CD14-positive monocyte (primary cell): ENCODE results near the gene BATF3. TPM values are rescaled to one million over a fixed set of nuclear protein-coding genes. Genes with fewer than 3 reads are reported as not detected.

Experiments used
- DNase-seq, 3 donors: peaks; one replicate each; pipeline ENCODE4 v3.0.0-alpha.2; 2011 to 2022
- H2AFZ ChIP-seq: 2 replicates; pipeline ENCODE4 v1.6.0; 2012; ENCODE audit warnings: mild to moderate bottlenecking, low read depth, low read length, inconsistent platforms; ENCODE audit not compliant: insufficient read depth, poor library complexity, severe bottlenecking
- H3K27ac ChIP-seq, 2 donors: 1 replicate in 1 of 2; 2 replicates in 1 of 2; pipeline ENCODE4 v1.5.1; 2012 to 2013; ENCODE audit warnings: low read length in 2 of 2, control low read depth in 1 of 2, inconsistent platforms in 1 of 2, low read depth in 1 of 2, mild to moderate bottlenecking in 1 of 2
- H3K27me3 ChIP-seq, 2 donors: one replicate each; pipeline versions ENCODE4 v1.6.0 to v1.6.1; 2011 to 2013; ENCODE audit warnings: low read length in 2 of 2; ENCODE audit not compliant: control insufficient read depth in 2 of 2, insufficient read depth in 2 of 2
- H3K36me3 ChIP-seq, 2 donors: replicated peaks in 1 of 2; 1 replicate in 1 of 2; 2 replicates in 1 of 2; pipeline versions ENCODE4 v1.5.1 to v1.6.1; 2012 to 2013; ENCODE audit warnings: low read length in 2 of 2, control low read depth in 1 of 2, inconsistent platforms in 1 of 2, mild to moderate bottlenecking in 1 of 2; ENCODE audit not compliant: insufficient read depth in 2 of 2, control insufficient read depth in 1 of 2
- H3K4me1 ChIP-seq, 2 donors: 1 replicate in 1 of 2; 2 replicates in 1 of 2; pipeline versions ENCODE4 v1.5.1 to v1.6.1; 2012 to 2013; ENCODE audit warnings: low read length in 2 of 2, control low read depth in 1 of 2, inconsistent platforms in 1 of 2, mild to moderate bottlenecking in 1 of 2, moderate library complexity in 1 of 2; ENCODE audit not compliant: insufficient read depth in 2 of 2, control insufficient read depth in 1 of 2
- H3K4me2 ChIP-seq: replicated peaks from 2 replicates; pipeline ENCODE3; 2012; ENCODE audit warnings: low read length, moderate library complexity, mild to moderate bottlenecking; ENCODE audit not compliant: poor library complexity, severe bottlenecking; ENCODE audit errors: extremely low read depth
- H3K4me3 ChIP-seq, 3 experiments: fragments of 200-600 bp in 1 of 3; sonication (generic) in 1 of 3; replicated peaks in 1 of 3; 1 replicate in 2 of 3; 2 replicates in 1 of 3; pipeline ENCODE4 v1.5.1; 2011 to 2013; ENCODE audit warnings: low read length in 3 of 3, mild to moderate bottlenecking in 3 of 3, control low read depth in 2 of 3, low read depth in 2 of 3, inconsistent platforms in 1 of 3, moderate library complexity in 1 of 3
- H3K79me2 ChIP-seq: 2 replicates; pipeline ENCODE4 v1.6.0; 2012; ENCODE audit warnings: mild to moderate bottlenecking, control low read depth, inconsistent platforms, low read length, moderate library complexity; ENCODE audit not compliant: insufficient read depth
- H3K9ac ChIP-seq: 2 replicates; pipeline ENCODE4 v1.6.0; 2017; ENCODE audit warnings: low read length, mild to moderate bottlenecking; ENCODE audit not compliant: insufficient read depth, poor library complexity, severe bottlenecking
- H3K9me3 ChIP-seq, 2 donors: replicated peaks in 1 of 2; 1 replicate in 1 of 2; 2 replicates in 1 of 2; pipeline versions ENCODE4 v1.5.1 to v1.6.1; 2012 to 2013; ENCODE audit warnings: low read length in 2 of 2, control low read depth in 1 of 2; ENCODE audit not compliant: control insufficient read depth in 1 of 2, insufficient read depth in 1 of 2
- H4K20me1 ChIP-seq: 2 replicates; pipeline ENCODE4 v1.6.0; 2012; ENCODE audit warnings: mild to moderate bottlenecking, low read length, control low read depth, moderate library complexity; ENCODE audit not compliant: insufficient read depth
- H3K27ac Mint-ChIP-seq, 7 donors: one replicate each; pipeline ENCODE4 v1.8.0; 2020; ENCODE audit warnings: mild to moderate bottlenecking in 7 of 7, mixed read lengths in 7 of 7, moderate library complexity in 6 of 7, inconsistent platforms in 2 of 7
- H3K27me3 Mint-ChIP-seq, 3 donors: one replicate each; pipeline ENCODE4 v1.8.0; 2021 to 2022; ENCODE audit warnings: low read depth in 3 of 3, mild to moderate bottlenecking in 3 of 3, mixed read lengths in 3 of 3, moderate library complexity in 3 of 3, inconsistent platforms in 1 of 3
- H3K36me3 Mint-ChIP-seq, 2 donors: one replicate each; pipeline ENCODE4 v1.8.0; 2020; ENCODE audit warnings: mixed read lengths in 2 of 2, inconsistent platforms in 1 of 2, mild to moderate bottlenecking in 1 of 2
- H3K4me1 Mint-ChIP-seq: one replicate; pipeline ENCODE4 v1.8.0; 2020; ENCODE audit warnings: mild to moderate bottlenecking, mixed read lengths
- H3K4me3 Mint-ChIP-seq, 2 donors: one replicate each; pipeline ENCODE4 v1.8.0; 2020; ENCODE audit warnings: mild to moderate bottlenecking in 2 of 2, mixed read lengths in 2 of 2, moderate library complexity in 1 of 2
- H3K9me3 Mint-ChIP-seq, 7 donors: one replicate each; pipeline ENCODE4 v1.8.0; 2020 to 2022; ENCODE audit warnings: mixed read lengths in 7 of 7, mild to moderate bottlenecking in 6 of 7, moderate library complexity in 6 of 7, inconsistent platforms in 2 of 7
- CTCF ChIP-seq: fragments of 200-600 bp; IDR thresholded peaks from one replicate; pipeline ENCODE4 v1.8.0; 2022; ENCODE audit warnings: antibody characterized with exemption, mild to moderate bottlenecking
- WGBS: methylation state at CpG from one replicate; pipeline ENCODE4 v1.1.5; 2013; ENCODE audit warnings: missing lambda C conversion rate; ENCODE audit not compliant: insufficient coverage; 5-methylcytosine and 5-hydroxymethylcytosine counted together
- intact Hi-C, 2 donors: fragments of 100-400 bp; cut with micrococcal nuclease; formaldehyde crosslinking; loops; one replicate each; pipeline versions ENCODE4 v1.15.0 to v1.15.1; 2023
- polyA plus RNA-seq, 3 donors: library from polyadenylated mRNA; depleted of rRNA in 1 of 3; unstranded in 2 of 3; stranded (reverse) in 1 of 3; fragments of 300-500 nt in 2 of 3; fragments of >200 nt in 1 of 3; fragmentation: Illumina TruSeq in 2 of 3; gene quantifications; 1 replicate in 2 of 3; 2 replicates in 1 of 3; pipeline ENCODE4 v1.2.3, GENCODE V29; 2012 to 2021

Gene BATF3
- polyA plus RNA-seq, 3 donors = 9.3 to 34.7 (median 15.1) TPM

- Mint-ChIP-seq H3K27me3 (peaks cover 33 to 64% (median 50%) of the 10 kb centered on the region in 3 donors), H3K4me1 (peaks cover 36% of the 10 kb centered on the region), H3K27ac (peak overlapping the region in 4 of 7 donors; percentile 43 to 81 (median 71)), H3K36me3 (peaks cover 2 to 9% of the 10 kb centered on the region in 2 donors), H3K9me3 (peaks cover 0 to 3% (median 0%) of the 10 kb centered on the region in 7 donors), H3K4me3 (peak overlapping the region; percentile 90 to 92)
- Histone ChIP-seq H3K27ac (no peak overlapping the region), H3K9me3 (no peaks in the 10 kb centered on the region), H3K27me3 (peaks cover 20 to 51% of the 10 kb centered on the region in 2 donors), H3K9ac (peak overlapping the region; percentile 50), H3K36me3 (no peaks in the 10 kb centered on the region), H2AFZ (peak overlapping the region; percentile 87), H3K4me3 (peak overlapping the region in 2 of 3 experiments; percentile 44 to 74), H3K4me2 (peak overlapping the region; percentile 75), H3K79me2 (no peaks in the 10 kb centered on the region), H4K20me1 (no peaks in the 10 kb centered on the region), H3K4me1 (peaks cover 29 to 31% of the 10 kb centered on the region in 2 donors)
- 9% methylated on average over 22 of the region's 27 CpGs for WGBS
- DNase-seq = peak in 1 of 3 donors; percentile 36
- intact Hi-C loops = loop anchor here in 1 of 2 donors (5.0 kb wide), 1 partner anchor 34 kb away; no protein-coding TSS in a partner anchor
- no peak for TF ChIP-seq CTCF
Observed at GRCh38 chr1:212700892-212701819, 1.5 kb upstream of the BATF3 start.

GRCh38 chr1:212700223-212700891, 717 bp upstream of the BATF3 start:
- H4K20me1 ChIP-seq = no peaks in the 10 kb centered on the region
- peak overlapping the region; percentile 50 for H3K9ac ChIP-seq
- no peaks in the 10 kb centered on the region for H3K36me3 ChIP-seq
- H3K79me2 ChIP-seq = no peaks in the 10 kb centered on the region
- H3K27ac ChIP-seq = no peak overlapping the region
- intact Hi-C loops = loop anchor here in 1 of 2 donors (5.0 kb wide), 1 partner anchor 33 kb away; no protein-coding TSS in a partner anchor
- peaks cover 29 to 31% of the 10 kb centered on the region in 2 donors for H3K4me1 ChIP-seq
- Mint-ChIP-seq H3K4me3 (peak overlapping the region; percentile 90 to 92), H3K4me1 (peaks cover 37% of the 10 kb centered on the region), H3K27ac (peak overlapping the region in 5 of 7 donors; percentile 39 to 81 (median 63)), H3K36me3 (peaks cover 10 to 17% of the 10 kb centered on the region in 2 donors), H3K9me3 (peaks cover 0 to 5% (median 0%) of the 10 kb centered on the region in 7 donors), H3K27me3 (peaks cover 33 to 66% (median 52%) of the 10 kb centered on the region in 3 donors)
- H2AFZ ChIP-seq = peak overlapping the region; percentile 87
- peak overlapping the region; percentile 75 for H3K4me2 ChIP-seq
- under 1% methylated on average over 54 of the region's 56 CpGs for whole genome bisulfite sequencing
- H3K4me3 ChIP-seq = peak overlapping the region; percentile 44 to 74 (median 54)
- no peaks in the 10 kb centered on the region for H3K9me3 ChIP-seq
- no peak for TF ChIP-seq CTCF
- H3K27me3 ChIP-seq = peaks cover 20 to 51% of the 10 kb centered on the region in 2 donors
- DNase-seq = peak in 1 of 3 donors; percentile 52
